Motor neuron (in vitro differentiated cells): ENCODE results near the gene NEIL3. TPM values are rescaled to one million over a fixed set of nuclear protein-coding genes. Genes with fewer than 3 reads are reported as not detected.

Source experiments
- ATAC-seq, 8 experiments: fragments of 200-7000 bp; cut with Tn5 transposase; replicated peaks in 6 of 8; 2 replicates each; pipeline ENCODE4 v1.8.0; 2021; ENCODE audit warnings: mild to moderate bottlenecking in 8 of 8, moderate library complexity in 8 of 8
- H3K27ac ChIP-seq, 2 donors: fragments of 250-450 bp; sonication (Bioruptor Pico); 2 replicates each; pipeline ENCODE4 v1.9.0; 2021; ENCODE audit warnings: antibody characterized with exemption in 2 of 2, mild to moderate bottlenecking in 2 of 2, moderate library complexity in 1 of 2
- H3K4me1 ChIP-seq, 2 donors: fragments of 250-450 bp; sonication (Bioruptor Pico); replicated peaks in 1 of 2; 2 replicates each; pipeline ENCODE4 v1.6.1; 2021; ENCODE audit warnings: antibody characterized with exemption in 2 of 2, mild to moderate bottlenecking in 2 of 2, moderate library complexity in 1 of 2
- H3K4me3 ChIP-seq, 5 donors: fragments of 250-450 bp; sonication (Bioruptor Pico); 2 replicates each; pipeline ENCODE4 v1.9.0; 2021; ENCODE audit warnings: antibody characterized with exemption in 5 of 5, mild to moderate bottlenecking in 5 of 5, moderate library complexity in 4 of 5
- WGBS, 10 experiments: fragments of 450-650 bp; shearing (Covaris generic); methylation state at CpG; one replicate each; pipeline ENCODE4 v1.0.0; 2022; 5-methylcytosine and 5-hydroxymethylcytosine counted together
- in situ Hi-C, 9 experiments: fragments of 400-800 bp; cut with MboI; loops; one replicate each; pipeline ENCODE4 v1.15.0; 2021; ENCODE audit warnings: low sequenced_read_pairs in 9 of 9, low pct_unique_long_range_greater_than_20kb in 2 of 9; ENCODE audit not compliant: unreplicated experiment in 9 of 9
- total RNA-seq, 8 experiments: library from RNA; unstranded; fragments of 300-600 nt; gene quantifications; 2 replicates each; pipeline versions ENCODE4 v1.2.3 to v1.2.4, GENCODE V29; 2022

The NEIL3 gene
- total RNA-seq, 8 experiments from 2014 or later, result 0.20 to 6.4 (median 0.98) TPM

DNA sequence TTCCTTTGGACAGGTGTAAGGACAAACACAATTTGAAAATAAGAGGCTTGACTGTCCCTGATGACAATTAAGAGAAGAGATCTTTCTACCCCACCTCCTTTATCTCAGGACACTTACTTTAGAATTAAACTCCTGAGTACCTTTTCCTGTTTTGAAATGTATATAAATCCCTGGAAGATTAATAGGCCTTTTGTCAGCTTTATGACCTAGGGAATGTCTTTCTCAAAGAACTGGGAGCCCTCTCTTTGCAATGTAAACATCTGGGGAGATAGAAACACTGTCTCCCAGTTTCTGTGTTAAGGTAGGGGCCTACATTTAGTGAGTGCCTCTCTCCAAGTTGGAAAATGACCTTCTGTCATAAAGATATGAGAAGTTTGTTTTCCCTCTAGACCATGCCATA lies 100.9 kb downstream of the NEIL3 start:
- Histone ChIP-seq H3K27ac (no peak overlapping the region), H3K4me3 (no peak overlapping the region), H3K4me1 (no peaks in the 10 kb centered on the region)
- in situ Hi-C loops, result no loop called here
- no peak for ATAC-seq

DNA sequence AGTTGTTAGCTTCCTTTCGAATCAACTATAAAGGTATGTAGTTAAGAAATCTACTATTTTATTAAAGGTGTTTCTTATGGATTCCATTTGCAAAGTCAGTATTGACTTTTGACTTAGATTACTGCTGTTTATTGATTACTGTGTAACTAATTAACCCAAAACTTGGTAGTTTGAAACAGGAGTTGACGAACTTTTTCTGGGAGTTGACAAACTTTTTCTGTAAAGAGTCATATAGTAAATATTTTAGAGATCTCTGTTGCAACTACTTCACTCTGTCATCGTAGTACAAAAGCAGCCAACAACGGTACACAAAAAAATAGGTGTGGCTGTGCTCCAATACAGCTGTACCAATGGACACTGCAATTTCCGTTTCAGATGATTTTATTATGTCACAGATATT lies 102.3 kb downstream of the NEIL3 start:
- 54 to 100% (median 74%) methylated on average over 1 to 5 of the region's 5 CpGs for WGBS, 10 experiments
- in situ Hi-C loops, result no loop called here
- H3K4me3 ChIP-seq, result no peak overlapping the region
- no peaks in the 10 kb centered on the region for H3K4me1 ChIP-seq
- no peak overlapping the region for H3K27ac ChIP-seq
- no peak for ATAC-seq

Other genes starting within 250 kb of the NEIL3 start
- gene AGA, start 132.6 kb downstream of the NEIL3 start, total RNA-seq, result 10 to 100 TPM in 7 of 8 experiments, 1 to 10 TPM in 1; 9.6 to 36.3 (median 13.9) TPM